OCI-LY1 (cell line): ENCODE data around the gene CDAN1.

Experiments
- H2AFZ ChIP-seq: fragments of 200-600 bp; sonication (generic), shearing (Covaris generic); 2 replicates; pipeline ENCODE4 v1.6.0; 2014; ENCODE audit warnings: antibody characterized with exemption, mild to moderate bottlenecking, low read length
- H3F3A ChIP-seq: fragments of 200-600 bp; sonication (generic), shearing (Covaris generic); 2 replicates; pipeline ENCODE4 v1.6.0; 2014; ENCODE audit warnings: mild to moderate bottlenecking, antibody characterized with exemption, low read length, moderate library complexity; ENCODE audit not compliant: insufficient read depth
- H3K27ac ChIP-seq: fragments of 200-600 bp; sonication (generic); 2 replicates; pipeline ENCODE4 v1.5.1; 2014; ENCODE audit warnings: low read length, mixed run types, mild to moderate bottlenecking, low read depth; ENCODE audit not compliant: poor library complexity, severe bottlenecking
- H3K27me3 ChIP-seq: fragments of 200-600 bp; sonication (generic); 2 replicates; pipeline ENCODE4 v1.6.0; 2014; ENCODE audit warnings: antibody characterized with exemption, mild to moderate bottlenecking, low read length, moderate library complexity; ENCODE audit not compliant: insufficient read depth
- H3K36me3 ChIP-seq: fragments of 200-600 bp; sonication (generic); 2 replicates; pipeline ENCODE4 v1.6.1; 2014; ENCODE audit warnings: mild to moderate bottlenecking, antibody characterized with exemption, low read length, moderate library complexity, mixed read lengths; ENCODE audit not compliant: insufficient read depth
- H3K4me1 ChIP-seq: fragments of 200-600 bp; sonication (generic); 2 replicates; pipeline ENCODE4 v1.5.1; 2014; ENCODE audit warnings: mild to moderate bottlenecking, low read length, moderate library complexity; ENCODE audit not compliant: insufficient read depth, severe bottlenecking
- H3K4me2 ChIP-seq: fragments of 200-600 bp; sonication (generic), shearing (Covaris generic); 2 replicates; pipeline ENCODE4 v1.6.1; 2014; ENCODE audit warnings: low read length
- H3K4me3 ChIP-seq: fragments of 200-600 bp; sonication (generic); 2 replicates; pipeline ENCODE4 v1.5.1; 2014; ENCODE audit warnings: low read length, low read depth, mild to moderate bottlenecking, mixed read lengths; ENCODE audit not compliant: poor library complexity, severe bottlenecking
- H3K79me2 ChIP-seq: fragments of 200-600 bp; shearing (Covaris generic); 2 replicates; pipeline ENCODE4 v1.6.1; 2016; ENCODE audit warnings: mixed run types, low read length, mixed read lengths; ENCODE audit not compliant: insufficient read depth
- H3K9ac ChIP-seq: fragments of 200-600 bp; sonication (generic), shearing (Covaris generic); 2 replicates; pipeline ENCODE4 v1.6.1; 2014; ENCODE audit warnings: mild to moderate bottlenecking, low read length, mixed read lengths
- H3K9me2 ChIP-seq: fragments of 200-600 bp; sonication (generic), shearing (Covaris generic); 2 replicates; pipeline ENCODE4 v1.6.1; 2014; ENCODE audit warnings: low read depth, mild to moderate bottlenecking, low read length, mixed read lengths
- H3K9me3 ChIP-seq: fragments of 200-600 bp; shearing (Covaris generic); 2 replicates; pipeline ENCODE4 v1.6.1; 2014; ENCODE audit warnings: low read length, mixed read lengths
- H4K20me1 ChIP-seq: fragments of 200-600 bp; sonication (generic), shearing (Covaris generic); 2 replicates; pipeline ENCODE4 v1.6.0; 2016; ENCODE audit warnings: mild to moderate bottlenecking, low read length; ENCODE audit not compliant: insufficient read depth
- CTCF ChIP-seq: fragments of 200-600 bp; sonication (generic), shearing (Covaris generic); IDR thresholded peaks from 2 replicates; pipeline ENCODE4 v1.5.1; 2017; ENCODE audit warnings: mild to moderate bottlenecking, antibody characterized with exemption, low read length, moderate library complexity, mixed read lengths
- EZH2 ChIP-seq: fragments of 200-600 bp; sonication (generic), shearing (Covaris generic); IDR thresholded peaks from 2 replicates; pipeline ENCODE4 v1.8.0; 2017; ENCODE audit warnings: borderline replicate concordance, mixed run types, mild to moderate bottlenecking, antibody characterized with exemption, low read length, moderate library complexity, mixed read lengths

CDAN1 gene

GRCh38 chr15:42691770-42692169 lies 45.2 kb downstream of the CDAN1 start:
- Histone ChIP-seq H3K9ac (no peak overlapping the region), H3K27ac (no peak overlapping the region), H3K79me2 (no peaks in the 10 kb centered on the region), H3K9me3 (no peaks in the 10 kb centered on the region), H3F3A (no peaks in the 10 kb centered on the region), H4K20me1 (no peaks in the 10 kb centered on the region), H2AFZ (no peak overlapping the region), H3K36me3 (peaks cover 21% of the 10 kb centered on the region; the same call in 1 of the 2 replicates), H3K9me2 (no peaks in the 10 kb centered on the region), H3K4me2 (no peak overlapping the region), H3K27me3 (no peaks in the 10 kb centered on the region), H3K4me3 (no peak overlapping the region), H3K4me1 (no peaks in the 10 kb centered on the region)
- TF ChIP-seq CTCF, result no peak

- Histone ChIP-seq H3K79me2 (no peaks in the 10 kb centered on the region), H4K20me1 (no peaks in the 10 kb centered on the region), H3K9ac (no peak overlapping the region), H3K4me1 (no peaks in the 10 kb centered on the region), H2AFZ (no peak overlapping the region), H3K36me3 (peaks cover 23% of the 10 kb centered on the region; the same call in 1 of the 2 replicates), H3K27me3 (no peaks in the 10 kb centered on the region), H3K4me2 (no peak overlapping the region), H3K9me3 (no peaks in the 10 kb centered on the region), H3K4me3 (no peak overlapping the region), H3F3A (no peaks in the 10 kb centered on the region), H3K9me2 (no peaks in the 10 kb centered on the region), H3K27ac (no peak overlapping the region)
- TF ChIP-seq EZH2 (no peak), CTCF (no peak)
These were observed 45.6 kb downstream of the CDAN1 start for GRCh38 chr15:42691308-42691707.

GRCh38 chr15:42688301-42688700 lies 48.6 kb downstream of the CDAN1 start:
- Histone ChIP-seq H3K36me3 (peaks cover 47% of the 10 kb centered on the region; the same call in 1 of the 2 replicates), H3K4me3 (no peak overlapping the region), H2AFZ (no peak overlapping the region), H3K9ac (no peak overlapping the region), H3F3A (no peaks in the 10 kb centered on the region), H3K27ac (no peak overlapping the region), H4K20me1 (no peaks in the 10 kb centered on the region), H3K79me2 (no peaks in the 10 kb centered on the region), H3K9me2 (no peaks in the 10 kb centered on the region), H3K9me3 (no peaks in the 10 kb centered on the region), H3K27me3 (no peaks in the 10 kb centered on the region), H3K4me1 (no peaks in the 10 kb centered on the region), H3K4me2 (no peak overlapping the region)
- TF ChIP-seq CTCF, result no peak
